ENCODE measurements around the gene GPRC5B.

GPRC5B gene

DNA sequence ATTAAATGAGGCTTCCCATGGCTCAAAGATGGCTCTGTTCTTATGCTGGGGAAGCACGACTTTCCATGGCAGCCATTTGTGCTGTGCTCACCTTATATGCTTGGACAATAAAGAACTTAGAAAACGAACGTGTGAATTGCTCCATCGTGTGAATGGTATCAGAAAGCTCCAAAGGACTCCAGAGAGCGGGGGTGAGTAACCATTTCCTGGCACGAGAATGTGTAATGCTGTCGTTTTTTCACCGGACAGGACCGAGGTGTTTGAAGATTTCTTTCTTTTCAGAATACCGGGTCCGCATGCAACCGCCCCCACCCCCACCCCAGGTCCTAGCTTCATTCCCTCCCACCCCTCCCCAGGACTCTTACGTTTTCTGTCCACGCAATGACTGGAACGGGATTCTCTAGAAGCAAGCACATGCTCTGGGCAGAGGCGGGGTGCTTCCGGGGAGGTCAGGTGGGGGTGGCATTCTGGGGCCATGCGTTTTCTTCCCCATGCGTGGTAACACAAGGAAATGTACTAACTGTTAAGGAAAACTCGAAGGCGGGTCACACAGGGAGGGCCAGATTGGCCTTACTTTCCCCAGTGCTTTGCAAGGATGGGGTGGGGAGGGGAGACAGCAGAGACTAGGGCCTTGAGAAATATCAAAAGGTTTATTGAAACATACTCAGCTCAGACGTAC is 26.2 kb downstream of the GPRC5B start:
- Mint-ChIP-seq H3K4me1 (ENCODE audit: low read depth in 2 of 2) (no peaks in the 10 kb centered on the region), H3K27me3 (peaks cover 3 to 7% of the 10 kb centered on the region in 2 donors), H3K4me3 (no peak overlapping the region), H3K36me3 (ENCODE audit: insufficient read depth) (no peaks in the 10 kb centered on the region), H3K9me3 (no peaks in the 10 kb centered on the region), H3K27ac (no peak overlapping the region)
- ATAC-seq (replicated peaks) (no peak), DNase-seq (no peak)

DNA sequence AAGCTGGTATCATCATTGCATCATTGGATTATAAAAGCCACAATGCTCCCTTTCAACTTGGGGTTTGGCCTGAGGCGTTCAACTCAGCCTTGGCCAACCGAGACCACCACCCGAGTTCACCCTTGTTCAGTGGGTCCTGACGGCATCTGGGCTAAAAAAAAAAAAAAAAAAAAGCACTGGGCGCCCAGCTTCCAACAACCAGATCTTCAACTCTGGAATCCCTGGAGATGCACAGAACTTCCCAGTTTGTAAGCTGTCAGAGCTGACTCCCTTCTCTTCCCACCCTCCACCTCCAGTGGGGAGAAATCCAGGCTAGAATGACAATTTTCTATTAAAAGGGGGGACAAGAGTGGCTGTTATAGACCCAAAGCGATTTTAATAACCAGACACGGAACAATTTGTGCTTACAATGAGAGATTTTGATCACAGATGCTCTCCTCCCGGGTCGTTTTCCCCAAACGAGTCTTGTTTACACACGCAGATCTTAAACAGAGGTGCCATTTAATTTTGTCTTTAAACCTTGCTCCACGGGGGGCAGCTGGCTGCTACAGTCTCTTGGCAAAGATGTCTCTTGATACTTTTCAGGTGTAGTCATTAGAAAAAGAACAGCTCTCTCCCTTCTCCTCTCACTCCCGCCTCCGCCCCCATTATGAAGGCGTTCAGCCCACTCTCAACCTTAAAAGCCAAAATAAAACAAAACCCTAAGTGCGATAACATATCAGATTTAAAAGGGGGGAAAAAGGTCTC is 26.9 kb downstream of the GPRC5B start:
- DNase-seq = no peak
- H3K27ac Mint-ChIP-seq = no peak overlapping the region
- ATAC-seq (replicated peaks) = no peak
- H3K27me3 Mint-ChIP-seq = peaks cover 7 to 10% of the 10 kb centered on the region in 2 donors
- H3K9me3 Mint-ChIP-seq = no peaks in the 10 kb centered on the region
- H3K36me3 Mint-ChIP-seq (ENCODE audit: insufficient read depth) = no peaks in the 10 kb centered on the region
- H3K4me3 Mint-ChIP-seq = no peak overlapping the region
- H3K4me1 Mint-ChIP-seq (ENCODE audit: low read depth in 2 of 2) = no peaks in the 10 kb centered on the region

DNA sequence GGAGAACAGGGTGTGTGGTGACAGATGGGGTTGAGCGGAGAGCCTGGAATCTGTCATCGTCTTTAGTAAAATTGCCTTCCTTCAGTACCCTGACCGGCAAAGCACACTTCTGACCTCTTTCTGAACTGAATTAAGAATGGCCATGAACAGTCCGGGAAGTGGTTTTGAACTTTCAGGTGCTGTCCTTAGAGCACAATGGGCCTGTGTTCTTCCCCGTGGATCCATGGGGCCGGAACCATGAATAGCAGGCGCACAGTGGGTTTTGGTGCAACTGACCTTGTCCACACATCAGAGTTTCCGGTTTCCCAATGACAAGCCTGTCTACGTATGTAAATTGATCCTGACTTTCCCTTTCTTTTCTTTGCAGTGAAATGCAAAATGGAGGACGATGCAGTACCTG is 28.5 kb downstream of the GPRC5B start:
- H3K9me3 Mint-ChIP-seq = no peaks in the 10 kb centered on the region
- H3K27ac Mint-ChIP-seq = no peak overlapping the region
- H3K27me3 Mint-ChIP-seq = peaks cover 7 to 13% of the 10 kb centered on the region in 2 donors
- no peaks in the 10 kb centered on the region for H3K36me3 Mint-ChIP-seq (ENCODE audit: insufficient read depth)
- DNase-seq = no peak
- no peak for ATAC-seq (replicated peaks)
- no peak overlapping the region for H3K4me3 Mint-ChIP-seq
- no peaks in the 10 kb centered on the region for H3K4me1 Mint-ChIP-seq (ENCODE audit: low read depth in 2 of 2)

DNA sequence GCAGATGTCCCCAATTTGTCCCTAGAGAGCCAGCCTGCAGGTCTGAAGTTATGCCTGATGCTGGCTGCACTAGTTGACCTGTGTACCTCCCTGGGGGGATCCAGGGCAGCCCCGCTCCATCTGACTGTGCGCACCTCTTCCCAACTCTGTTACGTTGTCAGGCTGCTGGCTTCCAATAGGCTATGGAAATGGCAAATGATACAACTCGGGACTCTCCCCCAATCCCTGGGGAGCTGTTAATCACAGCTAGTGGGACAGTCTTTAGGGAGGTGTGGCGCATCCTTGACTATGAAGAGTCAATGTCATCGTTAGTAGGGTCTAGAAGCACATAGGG is 30.1 kb downstream of the GPRC5B start:
- no peak for ATAC-seq (replicated peaks)
- no peak overlapping the region for H3K27ac Mint-ChIP-seq
- H3K9me3 Mint-ChIP-seq = no peaks in the 10 kb centered on the region
- H3K4me3 Mint-ChIP-seq = no peak overlapping the region
- H3K4me1 Mint-ChIP-seq (ENCODE audit: low read depth in 2 of 2) = no peaks in the 10 kb centered on the region
- DNase-seq = no peak
- no peaks in the 10 kb centered on the region for H3K36me3 Mint-ChIP-seq (ENCODE audit: insufficient read depth)
- H3K27me3 Mint-ChIP-seq = peaks cover 18 to 24% of the 10 kb centered on the region in 2 donors

DNA sequence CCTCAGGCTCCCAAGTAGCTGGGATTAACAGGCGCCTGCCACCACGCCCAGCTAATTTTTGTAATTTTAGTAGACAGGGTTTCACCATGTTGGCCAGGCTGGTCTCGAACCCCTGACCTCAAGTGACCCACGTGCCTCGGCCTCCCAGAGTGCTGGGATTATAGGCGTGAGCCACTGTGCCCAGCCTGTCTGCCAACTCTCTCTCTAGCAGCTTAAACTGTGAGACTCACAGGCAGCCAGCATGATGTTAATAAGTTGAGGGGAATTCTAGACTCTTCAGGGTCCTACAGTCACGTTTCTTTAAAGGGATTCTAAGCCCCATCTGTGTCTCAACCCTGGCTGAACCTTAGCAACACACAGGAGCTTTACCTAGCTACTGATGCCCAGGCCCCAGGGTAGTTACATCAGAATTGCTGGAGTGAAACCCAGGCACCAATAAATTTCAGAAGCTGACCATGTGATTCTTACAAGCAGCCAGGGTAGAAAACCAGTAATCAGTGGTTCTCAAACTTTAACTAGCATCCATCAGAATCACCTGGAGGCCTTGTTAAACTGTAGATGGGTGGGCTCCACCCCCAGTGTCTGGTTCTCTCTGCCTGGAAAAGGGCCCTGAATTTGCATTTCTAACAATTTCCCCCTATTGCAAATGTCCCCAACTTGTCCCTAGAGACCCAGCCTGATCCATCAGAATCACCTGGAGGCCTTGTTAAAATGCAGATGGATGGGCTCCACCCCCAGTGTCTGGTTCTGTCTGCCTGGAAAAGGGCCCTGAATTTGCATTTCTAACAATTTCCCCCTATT is 30.7 kb downstream of the GPRC5B start:
- no peaks in the 10 kb centered on the region for H3K4me1 Mint-ChIP-seq (ENCODE audit: low read depth in 2 of 2)
- DNase-seq = no peak
- peaks cover 19 to 24% of the 10 kb centered on the region in 2 donors for H3K27me3 Mint-ChIP-seq
- no peaks in the 10 kb centered on the region for H3K36me3 Mint-ChIP-seq (ENCODE audit: insufficient read depth)
- H3K4me3 Mint-ChIP-seq = no peak overlapping the region
- no peak overlapping the region for H3K27ac Mint-ChIP-seq
- no peak for ATAC-seq (replicated peaks)
- no peaks in the 10 kb centered on the region for H3K9me3 Mint-ChIP-seq

DNA sequence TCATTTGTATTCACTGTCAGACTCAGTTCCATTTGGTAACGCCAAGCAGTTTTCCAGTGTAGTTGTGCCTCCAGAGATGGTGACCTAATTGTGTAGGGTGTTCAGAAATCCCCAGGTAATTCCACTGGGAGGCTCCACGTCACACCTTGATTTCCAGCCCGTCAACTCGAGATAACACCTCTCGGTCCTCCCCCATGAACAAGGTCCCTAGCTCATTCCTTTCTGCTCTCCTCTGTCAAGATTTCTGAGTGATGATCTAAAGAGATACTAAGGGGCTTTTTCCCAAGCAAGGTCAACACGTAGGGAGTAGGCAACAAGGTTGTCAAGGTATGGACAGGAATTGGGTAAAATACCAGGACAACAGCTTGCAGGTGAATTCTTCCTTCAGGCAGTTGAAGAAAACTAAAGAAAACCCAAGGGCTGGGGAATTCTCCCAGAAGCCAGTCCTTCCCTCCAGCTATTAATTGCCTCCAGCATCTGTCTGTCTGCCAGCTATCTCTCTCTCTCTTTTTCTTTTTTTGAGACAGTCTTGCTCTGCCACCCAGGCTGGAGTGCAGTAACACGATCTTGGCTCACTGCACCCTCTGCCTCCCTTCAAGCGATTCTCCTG is 31.4 kb downstream of the GPRC5B start:
- H3K27me3 Mint-ChIP-seq = peaks cover 19 to 24% of the 10 kb centered on the region in 2 donors
- H3K4me3 Mint-ChIP-seq = no peak overlapping the region
- no peaks in the 10 kb centered on the region for H3K36me3 Mint-ChIP-seq (ENCODE audit: insufficient read depth)
- no peak overlapping the region for H3K27ac Mint-ChIP-seq
- H3K9me3 Mint-ChIP-seq = no peaks in the 10 kb centered on the region
- DNase-seq (no peak), ATAC-seq (replicated peaks) (no peak)
- H3K4me1 Mint-ChIP-seq (ENCODE audit: low read depth in 2 of 2) = no peaks in the 10 kb centered on the region

DNA sequence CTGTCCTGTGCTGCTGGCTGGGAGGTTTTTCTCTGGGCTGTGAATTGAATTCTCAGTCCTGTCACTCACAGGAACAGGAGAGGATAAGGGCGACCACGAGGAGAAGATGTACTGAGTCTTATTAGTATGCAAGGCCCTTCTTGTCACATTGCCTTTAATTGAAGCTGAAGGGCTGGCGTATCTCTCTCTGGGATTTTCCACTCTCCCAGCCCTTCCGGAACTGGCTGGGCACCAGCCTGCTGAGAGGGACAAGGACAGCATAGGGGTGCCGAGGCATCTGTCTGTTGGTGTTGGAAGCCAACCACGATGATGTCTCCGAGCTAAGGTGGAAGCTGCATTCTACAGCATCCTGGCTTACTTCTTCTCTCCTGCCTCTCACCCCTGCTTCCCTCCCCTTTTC is 33.2 kb downstream of the GPRC5B start:
- Mint-ChIP-seq H3K27me3 (peaks cover 26 to 29% of the 10 kb centered on the region in 2 donors), H3K36me3 (ENCODE audit: insufficient read depth) (no peaks in the 10 kb centered on the region)

DNA sequence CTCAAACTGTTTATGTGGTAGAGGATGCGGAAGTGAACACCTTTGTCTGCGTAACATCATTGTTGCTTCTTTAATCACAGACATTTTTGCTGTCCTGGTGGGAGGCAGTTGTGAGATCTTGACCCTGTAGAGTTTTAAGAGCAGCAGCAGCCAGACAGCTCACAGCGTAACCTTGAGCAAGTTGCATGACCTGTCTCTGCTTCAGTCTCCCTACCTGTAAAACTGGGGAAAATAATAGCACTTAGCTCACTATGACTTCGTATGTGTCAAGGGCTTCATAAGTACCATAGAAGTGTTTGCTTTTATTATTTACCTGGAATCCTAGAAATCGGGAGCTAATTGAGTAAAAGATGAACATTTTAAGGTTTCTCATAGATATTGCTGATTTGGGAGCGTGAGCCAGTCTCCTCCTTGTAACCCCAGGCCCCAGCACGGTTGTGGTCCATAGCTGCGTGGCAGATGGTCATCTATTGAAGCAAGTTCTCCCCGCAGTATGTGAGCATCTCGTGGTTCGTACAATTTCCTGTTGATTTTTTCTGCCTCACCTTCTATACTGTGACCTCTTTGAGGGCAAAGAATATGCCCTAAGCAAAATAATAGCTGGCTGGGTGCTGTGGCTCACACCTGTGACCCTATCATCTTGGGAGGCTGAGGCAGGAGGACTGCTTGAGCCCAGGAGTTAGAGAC is 34.4 kb downstream of the GPRC5B start:
- DNase-seq (no peak), ATAC-seq (replicated peaks) (no peak)
- Mint-ChIP-seq H3K4me3 (no peak overlapping the region), H3K36me3 (ENCODE audit: insufficient read depth) (no peaks in the 10 kb centered on the region), H3K27ac (no peak overlapping the region), H3K9me3 (no peaks in the 10 kb centered on the region), H3K4me1 (ENCODE audit: low read depth in 2 of 2) (no peaks in the 10 kb centered on the region), H3K27me3 (peaks cover 19 to 29% of the 10 kb centered on the region in 2 donors)

More for the DNA sequence above, 33.2 kb downstream of the GPRC5B start:
- no peaks in the 10 kb centered on the region for H3K4me1 Mint-ChIP-seq (ENCODE audit: low read depth in 2 of 2)
- H3K4me3 Mint-ChIP-seq = no peak overlapping the region
- ATAC-seq (replicated peaks) (no peak), DNase-seq (no peak)
- no peaks in the 10 kb centered on the region for H3K9me3 Mint-ChIP-seq
- H3K27ac Mint-ChIP-seq = no peak overlapping the region

DNA sequence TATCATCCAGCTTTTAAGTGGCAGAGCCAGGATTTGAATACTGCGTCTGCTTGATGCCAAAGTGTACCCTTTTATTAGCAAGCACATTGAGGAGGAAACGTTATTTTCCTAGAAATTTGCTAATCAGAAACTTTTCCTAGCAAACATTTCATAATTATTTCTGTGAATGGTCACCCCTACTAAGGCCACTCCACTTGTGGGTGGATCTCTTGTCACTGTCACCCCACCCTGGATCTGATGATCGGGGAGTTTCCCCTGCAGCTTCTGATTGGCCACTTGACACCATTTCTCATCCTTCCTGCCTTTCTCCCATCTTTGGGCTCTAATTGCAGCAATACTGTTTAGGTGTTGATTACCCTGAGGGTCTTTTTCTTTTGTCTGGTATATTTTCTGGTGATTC is 35.9 kb downstream of the GPRC5B start:
- H3K4me1 Mint-ChIP-seq (ENCODE audit: low read depth in 2 of 2) = no peaks in the 10 kb centered on the region
- H3K4me3 Mint-ChIP-seq = no peak overlapping the region
- H3K27me3 Mint-ChIP-seq = peaks cover 19 to 29% of the 10 kb centered on the region in 2 donors
- H3K27ac Mint-ChIP-seq = no peak overlapping the region
- DNase-seq (no peak), ATAC-seq (replicated peaks) (no peak)
- no peaks in the 10 kb centered on the region for H3K36me3 Mint-ChIP-seq (ENCODE audit: insufficient read depth)
- H3K9me3 Mint-ChIP-seq = no peaks in the 10 kb centered on the region

DNA sequence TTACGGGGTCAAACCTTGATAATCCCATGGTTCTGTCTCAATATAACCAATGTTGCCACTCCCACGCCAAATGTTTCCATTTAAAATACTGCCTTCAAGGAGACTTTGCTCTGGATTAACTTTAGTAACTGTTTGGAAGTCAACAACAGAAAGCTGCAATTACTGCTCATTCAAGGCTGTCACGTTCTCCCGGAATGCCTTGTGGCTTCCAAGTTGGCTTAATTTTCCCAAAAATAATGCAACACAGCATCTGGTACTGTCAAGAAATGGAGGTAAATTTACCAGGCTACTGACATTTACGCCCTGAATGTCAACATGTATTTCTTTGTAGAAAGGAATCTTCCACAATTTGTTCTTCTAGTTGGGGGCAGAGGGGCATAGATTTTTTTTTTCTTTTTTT is 38.2 kb downstream of the GPRC5B start:
- H3K9me3 Mint-ChIP-seq = no peaks in the 10 kb centered on the region
- ATAC-seq (replicated peaks) = no peak
- peaks cover 16 to 19% of the 10 kb centered on the region in 2 donors for H3K27me3 Mint-ChIP-seq
- H3K36me3 Mint-ChIP-seq (ENCODE audit: insufficient read depth) = no peaks in the 10 kb centered on the region
- H3K4me3 Mint-ChIP-seq = no peak overlapping the region
- no peaks in the 10 kb centered on the region for H3K4me1 Mint-ChIP-seq (ENCODE audit: low read depth in 2 of 2)
- no peak for DNase-seq
- H3K27ac Mint-ChIP-seq = no peak overlapping the region

DNA sequence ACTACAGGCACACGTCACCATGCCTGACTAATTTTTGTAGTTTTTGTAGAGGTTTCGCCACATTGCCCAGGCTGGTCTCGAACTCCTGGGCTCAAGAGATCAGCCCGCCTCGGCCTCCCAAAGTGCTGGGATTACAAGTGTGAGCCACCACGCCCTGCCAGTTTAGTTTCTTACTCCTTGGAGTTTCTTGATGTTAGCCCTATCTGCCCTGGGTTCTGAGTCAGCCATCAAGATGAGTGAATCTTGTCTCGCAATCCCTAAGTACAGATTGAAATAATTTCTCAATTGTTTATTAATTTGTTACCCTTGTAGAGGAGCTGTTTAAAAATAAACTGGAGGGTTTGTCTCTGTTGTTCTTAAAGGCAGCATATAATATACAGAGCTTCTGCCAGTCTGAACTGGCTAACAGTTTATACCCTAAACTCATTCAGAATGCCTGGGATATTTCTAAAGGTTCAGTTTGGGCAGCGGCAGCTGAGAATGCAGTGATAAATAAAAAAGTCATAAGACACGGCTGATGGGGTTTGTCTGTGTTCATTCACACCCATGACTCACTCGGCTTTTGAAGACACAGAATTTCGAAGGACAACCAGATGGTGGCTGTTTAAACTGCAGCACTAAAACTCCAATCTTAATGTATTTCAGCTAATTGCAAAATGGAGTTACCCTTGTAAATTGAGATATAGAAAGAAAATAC is 39.6 kb downstream of the GPRC5B start:
- ATAC-seq (replicated peaks) (no peak), DNase-seq (no peak)
- Mint-ChIP-seq H3K4me1 (ENCODE audit: low read depth in 2 of 2) (no peaks in the 10 kb centered on the region), H3K36me3 (ENCODE audit: insufficient read depth) (no peaks in the 10 kb centered on the region), H3K4me3 (no peak overlapping the region), H3K9me3 (no peaks in the 10 kb centered on the region), H3K27me3 (peaks cover 10 to 14% of the 10 kb centered on the region in 2 donors), H3K27ac (no peak overlapping the region)

DNA sequence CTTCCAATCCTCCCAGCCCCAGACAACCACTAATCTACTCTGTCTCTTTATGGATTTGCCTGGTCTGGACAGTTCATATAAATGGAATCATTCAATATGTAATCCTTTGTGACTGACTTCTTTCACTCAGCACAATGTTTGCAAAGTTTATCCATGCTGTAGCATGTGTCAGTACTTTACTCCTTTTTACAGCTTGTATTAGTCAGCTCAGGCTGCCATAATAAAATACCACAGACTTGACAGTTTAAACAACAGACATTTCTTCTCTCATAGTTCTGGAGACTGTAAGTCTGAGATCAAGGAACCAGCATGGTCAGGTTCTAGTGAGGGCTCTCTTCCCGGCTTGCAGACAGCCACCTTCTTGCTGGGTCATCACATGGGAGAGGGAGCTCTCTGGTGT is 41.3 kb downstream of the GPRC5B start:
- peaks cover 2% of the 10 kb centered on the region for H3K36me3 Mint-ChIP-seq (ENCODE audit: insufficient read depth)
- no peak overlapping the region for H3K27ac Mint-ChIP-seq
- DNase-seq (no peak), ATAC-seq (replicated peaks) (no peak)
- H3K9me3 Mint-ChIP-seq = no peaks in the 10 kb centered on the region
- H3K4me3 Mint-ChIP-seq = no peak overlapping the region
- no peaks in the 10 kb centered on the region for H3K4me1 Mint-ChIP-seq (ENCODE audit: low read depth in 2 of 2)
- peaks cover 6 to 7% of the 10 kb centered on the region in 2 donors for H3K27me3 Mint-ChIP-seq

Data from effector memory CD8-positive, alpha-beta T cell (primary cell).